Neural crest cell (in vitro differentiated cells): ENCODE data around the gene STPG4. TPM values are rescaled to one million over a fixed set of nuclear protein-coding genes. Genes with fewer than 3 reads are reported as not detected.
"Not testable (repeated sequence)": the region's sequence is repeated elsewhere in the genome, so short reads cannot be mapped to it uniquely, and the experiment has no call there.

ENCODE experiments used
- DNase-seq: peaks from one replicate; pipeline ENCODE4 v3.0.0; 2021; ENCODE audit warnings: low read depth, mixed read lengths, low spot score
- H3K27ac Mint-ChIP-seq: one replicate; pipeline ENCODE4 v1.8.0; 2021; ENCODE audit warnings: mild to moderate bottlenecking, mixed read lengths; ENCODE audit not compliant: unreplicated experiment
- H3K27me3 Mint-ChIP-seq: 2 replicates; pipeline ENCODE4 v1.8.0; 2021; ENCODE audit warnings: low read depth, mild to moderate bottlenecking, mixed read lengths
- H3K36me3 Mint-ChIP-seq: 2 replicates; pipeline ENCODE4 v1.8.0; 2021; ENCODE audit warnings: low read depth, mild to moderate bottlenecking, mixed read lengths
- H3K4me1 Mint-ChIP-seq: 2 replicates; pipeline ENCODE4 v1.8.0; 2021; ENCODE audit warnings: mixed read lengths
- H3K4me3 Mint-ChIP-seq: one replicate; pipeline ENCODE4 v1.8.0; 2021; ENCODE audit warnings: mild to moderate bottlenecking, mixed read lengths
- H3K9me3 Mint-ChIP-seq: 2 replicates; pipeline ENCODE4 v1.8.0; 2021; ENCODE audit warnings: mixed read lengths
- total RNA-seq: library from RNA; stranded (reverse); gene quantifications from 2 replicates; pipeline ENCODE4 v1.2.1, GENCODE V29; 2021
- TF ChIP-seq, protein P1 (sequence below): fragments of 200-600 bp; sonication (generic); conservative IDR thresholded peaks from 2 replicates; pipeline ENCODE4 v1.5.0; 2021; ENCODE audit warnings: antibody characterized with exemption, mild to moderate bottlenecking

The STPG4 gene
- total RNA-seq, 1 donor from 2014 or later: 0.26 TPM

DNA sequence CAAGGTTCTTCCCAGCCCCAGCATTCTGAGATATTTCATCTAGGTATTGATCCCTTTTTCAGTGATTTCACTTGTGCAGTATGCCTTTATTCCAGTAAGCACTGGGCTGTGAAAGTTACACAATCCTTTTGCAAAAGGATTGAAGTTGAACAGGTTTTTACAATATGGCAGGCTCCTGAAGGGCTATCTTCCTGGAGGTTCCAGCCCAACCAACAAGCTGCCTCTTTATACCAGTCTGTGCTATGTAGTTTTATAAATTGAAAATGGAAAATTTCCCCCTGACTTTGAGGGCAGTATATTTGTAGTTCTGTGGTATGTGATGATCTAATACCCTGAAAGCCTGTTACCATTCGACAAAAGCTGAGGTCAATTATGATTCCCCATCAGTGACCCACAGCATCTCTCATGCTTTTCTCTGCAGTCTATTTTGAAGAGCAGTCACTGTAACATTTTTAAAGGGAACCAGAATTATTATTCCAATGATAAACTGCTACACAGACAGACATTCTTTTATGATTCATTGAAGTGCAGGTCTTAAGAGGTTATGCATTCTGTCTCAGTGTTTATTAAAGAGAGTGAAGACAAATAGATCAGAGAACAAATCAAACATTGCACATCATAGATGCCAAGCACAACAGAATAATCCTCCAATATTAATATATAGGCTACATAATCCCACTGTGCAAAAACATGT is 35.2 kb upstream of the STPG4 start:
- TF ChIP-seq, protein P1, sequence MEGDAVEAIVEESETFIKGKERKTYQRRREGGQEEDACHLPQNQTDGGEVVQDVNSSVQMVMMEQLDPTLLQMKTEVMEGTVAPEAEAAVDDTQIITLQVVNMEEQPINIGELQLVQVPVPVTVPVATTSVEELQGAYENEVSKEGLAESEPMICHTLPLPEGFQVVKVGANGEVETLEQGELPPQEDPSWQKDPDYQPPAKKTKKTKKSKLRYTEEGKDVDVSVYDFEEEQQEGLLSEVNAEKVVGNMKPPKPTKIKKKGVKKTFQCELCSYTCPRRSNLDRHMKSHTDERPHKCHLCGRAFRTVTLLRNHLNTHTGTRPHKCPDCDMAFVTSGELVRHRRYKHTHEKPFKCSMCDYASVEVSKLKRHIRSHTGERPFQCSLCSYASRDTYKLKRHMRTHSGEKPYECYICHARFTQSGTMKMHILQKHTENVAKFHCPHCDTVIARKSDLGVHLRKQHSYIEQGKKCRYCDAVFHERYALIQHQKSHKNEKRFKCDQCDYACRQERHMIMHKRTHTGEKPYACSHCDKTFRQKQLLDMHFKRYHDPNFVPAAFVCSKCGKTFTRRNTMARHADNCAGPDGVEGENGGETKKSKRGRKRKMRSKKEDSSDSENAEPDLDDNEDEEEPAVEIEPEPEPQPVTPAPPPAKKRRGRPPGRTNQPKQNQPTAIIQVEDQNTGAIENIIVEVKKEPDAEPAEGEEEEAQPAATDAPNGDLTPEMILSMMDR: no peak
- Mint-ChIP-seq H3K36me3 (no peaks in the 10 kb centered on the region), H3K9me3 (no peaks in the 10 kb centered on the region), H3K4me1 (peaks cover 66% of the 10 kb centered on the region), H3K4me3 (no peak overlapping the region), H3K27me3 (no peaks in the 10 kb centered on the region), H3K27ac (no peak overlapping the region)
- DNase-seq: no peak

DNA sequence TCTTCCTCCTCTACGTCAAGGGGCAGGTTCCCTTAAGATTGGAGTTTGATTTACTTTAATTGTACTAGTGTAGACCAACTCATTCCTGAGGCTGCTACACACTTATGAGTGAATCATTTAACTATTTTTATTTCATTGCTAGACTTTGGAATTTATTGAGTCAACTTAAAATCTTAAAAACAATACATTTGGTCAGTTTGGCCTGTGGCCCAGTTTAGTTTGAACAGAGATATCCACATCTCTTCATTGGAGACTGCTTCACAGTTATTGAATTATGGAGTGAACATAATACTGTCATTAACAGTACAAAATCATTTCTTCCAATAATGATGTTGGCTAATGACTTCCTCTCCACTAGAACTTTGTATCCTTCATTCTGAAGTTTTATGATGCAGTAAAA is 34.5 kb upstream of the STPG4 start:
- H3K4me1 Mint-ChIP-seq: peaks cover 64% of the 10 kb centered on the region
- H3K36me3 Mint-ChIP-seq: no peaks in the 10 kb centered on the region
- H3K27ac Mint-ChIP-seq: no peak overlapping the region
- H3K9me3 Mint-ChIP-seq: no peaks in the 10 kb centered on the region
- no peak for DNase-seq
- H3K27me3 Mint-ChIP-seq: no peaks in the 10 kb centered on the region
- H3K4me3 Mint-ChIP-seq: no peak overlapping the region
- TF ChIP-seq, protein P1: no peak

DNA sequence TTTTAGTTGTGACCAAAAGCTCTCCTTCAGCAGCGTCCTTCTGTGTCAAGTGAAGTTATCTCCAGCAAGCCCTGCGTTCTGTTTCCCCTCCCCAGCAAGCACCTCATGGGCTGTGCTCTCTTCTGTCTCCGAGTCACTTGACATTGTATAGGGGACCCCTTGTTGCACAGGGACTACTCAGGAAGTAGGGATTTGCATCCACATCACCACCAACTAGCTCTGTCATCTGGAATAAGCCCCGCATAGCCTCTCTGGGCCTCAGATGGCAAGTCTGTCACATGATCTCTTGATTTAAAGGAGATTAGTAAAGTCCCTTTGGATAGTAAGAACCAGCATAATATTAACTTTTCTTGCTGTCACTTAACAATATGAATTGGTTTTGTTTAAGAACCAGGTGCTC is 32.0 kb upstream of the STPG4 start:
- no peak overlapping the region for H3K4me3 Mint-ChIP-seq
- no peak for DNase-seq
- H3K9me3 Mint-ChIP-seq: no peaks in the 10 kb centered on the region
- TF ChIP-seq, protein P1: no peak
- H3K27me3 Mint-ChIP-seq: no peaks in the 10 kb centered on the region
- no peaks in the 10 kb centered on the region for H3K36me3 Mint-ChIP-seq
- no peak overlapping the region for H3K27ac Mint-ChIP-seq
- H3K4me1 Mint-ChIP-seq: peaks cover 41% of the 10 kb centered on the region

DNA sequence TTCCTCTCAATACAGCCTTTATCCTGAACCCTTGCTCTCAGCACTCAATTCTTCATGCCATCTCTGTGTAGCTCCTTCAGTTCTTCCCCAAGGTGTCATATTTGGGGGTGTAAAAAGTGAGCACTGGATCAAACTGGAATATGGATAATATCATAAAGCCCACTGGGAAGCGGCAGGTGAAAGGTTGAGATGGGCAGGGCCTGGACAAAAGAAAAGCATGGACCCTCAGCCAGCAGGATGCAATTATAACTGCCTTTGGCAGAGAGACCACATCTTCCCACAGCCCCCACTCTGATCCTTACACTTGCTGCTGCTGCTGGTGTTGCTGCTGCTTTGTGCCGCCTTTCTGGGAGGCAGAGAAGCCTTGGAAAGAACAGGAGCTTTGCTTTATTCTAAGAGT is 31.2 kb upstream of the STPG4 start:
- H3K27me3 Mint-ChIP-seq: no peaks in the 10 kb centered on the region
- no peak overlapping the region for H3K27ac Mint-ChIP-seq
- peaks cover 34% of the 10 kb centered on the region for H3K4me1 Mint-ChIP-seq
- TF ChIP-seq, protein P1: no peak
- DNase-seq: no peak
- no peaks in the 10 kb centered on the region for H3K9me3 Mint-ChIP-seq
- no peaks in the 10 kb centered on the region for H3K36me3 Mint-ChIP-seq
- H3K4me3 Mint-ChIP-seq: no peak overlapping the region

DNA sequence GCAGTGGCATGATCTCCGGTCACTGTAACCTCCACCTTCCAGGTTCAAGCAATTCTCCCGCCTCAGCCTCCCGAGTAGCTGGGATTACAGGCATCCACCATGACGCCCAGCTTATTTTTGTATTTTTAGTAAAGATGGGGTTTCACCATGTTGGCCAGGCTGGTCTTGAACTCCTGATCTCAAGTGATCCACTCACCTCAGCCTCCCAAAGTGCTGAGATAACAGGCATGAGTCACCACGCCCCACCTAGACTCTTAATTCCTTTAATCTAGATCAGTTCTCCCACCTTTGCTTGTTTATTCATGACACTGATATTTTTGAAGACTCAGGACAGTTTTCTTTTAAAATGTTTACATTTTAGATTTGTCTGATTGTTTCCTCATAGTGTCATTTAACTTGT is 30.0 kb upstream of the STPG4 start:
- H3K36me3 Mint-ChIP-seq, DNase-seq, H3K9me3 Mint-ChIP-seq, H3K27me3 Mint-ChIP-seq, H3K27ac Mint-ChIP-seq, H3K4me3 Mint-ChIP-seq: not testable (repeated sequence)
- H3K4me1 Mint-ChIP-seq: peaks cover 27% of the 10 kb centered on the region

DNA sequence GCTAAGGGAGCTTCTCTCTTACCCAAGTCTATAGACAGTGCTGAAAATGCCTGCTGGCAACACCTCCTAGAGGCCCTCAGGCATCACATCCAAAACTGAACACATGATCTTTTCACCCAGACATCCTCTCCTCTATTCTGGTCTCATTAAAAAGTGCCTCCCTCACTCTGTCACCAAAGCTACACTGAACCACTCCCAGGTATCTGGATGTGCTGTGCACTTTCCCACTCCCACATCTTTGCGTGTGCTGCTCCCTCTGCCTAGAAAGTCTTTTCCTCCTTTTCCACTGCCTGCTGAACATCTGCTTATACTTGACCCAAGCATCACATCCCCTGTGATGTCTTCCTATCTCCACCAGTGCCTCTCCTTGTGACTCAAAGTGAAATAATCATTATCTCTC is 26.1 kb upstream of the STPG4 start:
- peaks cover 38% of the 10 kb centered on the region for H3K4me1 Mint-ChIP-seq
- peaks cover 8% of the 10 kb centered on the region for H3K27me3 Mint-ChIP-seq
- H3K27ac Mint-ChIP-seq: no peak overlapping the region
- H3K9me3 Mint-ChIP-seq: no peaks in the 10 kb centered on the region
- TF ChIP-seq, protein P1: no peak
- peak overlapping the region; percentile 11 for H3K4me3 Mint-ChIP-seq
- DNase-seq: no peak
- H3K36me3 Mint-ChIP-seq: peaks cover 5% of the 10 kb centered on the region
